HG03521 (cell line): ENCODE data around the gene P4HA2.

Experiments
- ATAC-seq: cut with Tn5 transposase; IDR thresholded peaks from one replicate; pipeline ENCODE4 v1.9.1; 2021; ENCODE audit warnings: mild to moderate bottlenecking, moderate library complexity; ENCODE audit not compliant: unreplicated experiment

P4HA2 gene

DNA sequence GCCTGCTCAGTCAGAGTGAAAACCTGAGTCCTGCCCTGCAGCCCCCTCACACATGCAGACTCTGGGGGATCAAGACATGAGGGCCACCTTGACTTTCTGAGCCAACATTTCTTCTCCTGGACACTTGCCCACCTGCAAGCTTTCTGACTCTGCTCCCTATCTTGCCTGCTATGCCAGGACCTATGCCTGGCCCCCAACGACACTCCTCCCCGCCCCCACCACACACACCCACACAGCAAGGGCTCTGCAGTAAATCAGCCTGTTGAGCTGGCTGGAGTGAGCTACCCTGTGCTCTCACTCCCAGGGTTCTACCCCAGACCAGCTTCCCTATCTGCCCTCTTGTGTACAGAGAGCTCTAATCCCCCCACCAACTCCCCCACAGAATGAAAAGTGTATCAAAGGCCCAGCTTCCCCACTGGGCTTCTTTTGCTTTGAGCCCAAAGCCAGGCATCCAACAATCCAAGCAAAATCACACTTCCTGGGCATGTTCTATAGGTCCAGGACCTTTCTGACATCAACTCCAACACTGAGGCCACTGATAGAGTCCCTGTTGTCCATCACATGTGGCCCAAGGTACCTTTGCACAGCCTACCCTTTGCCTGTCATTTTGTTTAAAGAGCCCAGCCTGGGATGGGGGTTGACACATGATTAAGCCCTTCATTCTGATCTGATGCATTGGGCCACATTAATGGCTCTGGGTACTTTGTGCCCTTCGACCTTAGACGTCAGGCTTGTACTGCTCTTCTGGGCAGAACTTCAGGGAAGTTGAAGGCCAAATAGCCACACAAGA, 37.1 kb upstream of the P4HA2 start:
- no peak for ATAC-seq

DNA sequence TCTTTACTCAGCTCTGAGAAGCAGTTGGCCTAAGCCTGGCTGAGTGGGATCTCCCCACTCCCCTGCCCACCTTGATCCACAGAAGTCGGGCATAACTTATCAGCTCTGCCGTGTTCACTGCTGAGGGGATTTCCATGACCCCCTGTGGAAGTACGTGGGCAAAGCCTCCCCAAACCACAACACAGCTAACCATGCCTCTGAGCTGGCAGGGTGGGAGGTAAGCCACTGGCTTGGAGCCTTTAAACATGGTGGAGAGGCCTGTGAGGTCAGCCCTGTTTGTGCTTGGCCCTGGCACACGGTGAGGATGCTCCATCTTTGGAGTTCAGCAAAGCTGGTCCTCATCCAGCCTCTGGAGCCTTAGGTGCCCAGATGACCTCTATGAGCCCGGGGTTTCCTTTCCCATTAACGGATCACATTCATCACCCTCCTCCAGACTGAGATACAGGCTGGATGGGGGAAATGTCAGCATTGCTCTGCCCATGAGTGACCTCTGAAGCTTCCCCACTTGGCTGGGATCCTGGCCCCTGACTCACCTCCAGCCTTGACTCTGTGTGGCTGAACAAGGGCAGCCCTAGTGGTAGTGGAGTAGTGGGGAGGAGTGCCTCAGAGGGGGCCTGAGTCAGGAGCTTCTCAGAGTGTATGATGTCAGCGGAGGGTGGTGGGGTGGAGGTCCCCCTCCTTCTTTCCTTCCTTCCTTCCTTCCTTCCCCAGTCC, 36.1 kb upstream of the P4HA2 start:
- no peak for ATAC-seq

DNA sequence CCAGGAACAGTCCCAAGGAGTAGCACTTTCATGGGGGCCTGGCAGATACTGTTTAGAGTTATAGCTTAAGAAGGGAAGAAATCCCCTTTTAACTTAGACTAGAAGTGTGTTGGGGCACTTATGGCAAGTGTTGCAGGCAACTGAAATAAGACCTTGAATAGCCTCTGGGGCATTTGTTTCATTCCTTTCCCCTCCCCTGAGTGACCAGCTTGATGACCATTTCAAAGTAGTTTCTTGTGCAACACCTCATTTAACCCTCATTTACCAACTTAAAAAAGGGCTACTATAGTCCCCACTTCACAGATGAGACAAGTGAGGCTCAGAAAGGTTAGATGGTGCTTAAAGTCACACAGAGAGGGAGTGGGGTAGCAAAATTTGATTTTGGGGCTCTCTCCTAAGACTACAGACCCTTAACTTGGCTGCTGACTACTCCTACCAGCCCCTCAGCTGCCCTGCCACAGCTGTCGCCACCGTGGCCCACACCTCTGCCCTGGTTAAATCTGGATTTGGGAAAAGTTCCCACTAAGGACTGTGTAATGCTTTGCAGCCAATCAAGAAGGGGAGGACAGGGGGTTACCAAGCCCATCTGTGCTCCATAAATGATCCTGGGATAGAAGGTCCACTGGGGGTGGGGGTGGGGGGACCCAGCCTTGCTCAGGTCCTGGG, 35.4 kb upstream of the P4HA2 start:
- no peak for ATAC-seq

DNA sequence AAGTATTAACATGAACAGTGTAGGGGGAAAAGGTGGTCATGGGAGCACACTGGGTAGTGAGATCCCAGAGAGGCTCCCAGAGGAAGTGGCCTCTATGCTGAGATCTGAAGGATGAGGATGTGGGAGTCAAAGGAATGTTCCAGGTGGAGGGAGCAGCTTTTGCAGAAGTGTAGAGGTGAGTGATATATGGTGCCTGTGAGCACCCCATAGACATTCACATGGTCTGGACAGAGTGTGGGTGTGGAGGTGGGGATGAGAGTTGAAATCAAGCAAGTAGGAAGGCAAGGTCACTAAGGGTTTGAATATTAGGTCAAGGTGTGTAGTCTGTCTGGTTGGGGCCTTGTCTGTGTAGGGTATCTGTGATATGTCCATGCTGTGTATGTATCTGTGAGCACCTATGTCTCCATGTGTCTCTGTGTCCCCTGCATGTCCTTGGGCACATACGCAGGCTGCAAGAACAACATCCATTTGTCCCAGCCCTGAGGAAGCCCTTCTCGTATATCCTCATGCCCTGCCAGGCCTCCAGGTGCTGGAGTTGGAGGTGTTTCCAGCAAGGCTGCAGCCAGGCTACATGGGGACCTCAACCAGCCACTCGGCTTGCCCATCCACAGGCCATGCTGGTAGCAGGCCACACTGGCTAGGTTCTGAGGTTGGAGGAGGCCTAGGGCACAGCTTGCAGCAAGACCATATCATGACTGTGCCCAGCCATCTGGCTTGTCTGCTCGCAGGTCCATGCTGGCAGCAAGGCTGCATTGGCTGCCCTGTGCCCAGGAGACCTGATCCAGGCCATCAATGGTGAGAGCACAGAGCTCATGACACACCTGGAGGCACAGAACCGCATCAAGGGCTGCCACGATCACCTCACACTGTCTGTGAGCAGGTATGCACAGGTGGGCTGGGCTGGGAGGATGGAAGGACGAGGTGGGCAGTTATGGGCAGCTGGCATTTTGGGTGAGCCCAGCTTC, 34.5 kb upstream of the P4HA2 start:
- no peak for ATAC-seq

DNA sequence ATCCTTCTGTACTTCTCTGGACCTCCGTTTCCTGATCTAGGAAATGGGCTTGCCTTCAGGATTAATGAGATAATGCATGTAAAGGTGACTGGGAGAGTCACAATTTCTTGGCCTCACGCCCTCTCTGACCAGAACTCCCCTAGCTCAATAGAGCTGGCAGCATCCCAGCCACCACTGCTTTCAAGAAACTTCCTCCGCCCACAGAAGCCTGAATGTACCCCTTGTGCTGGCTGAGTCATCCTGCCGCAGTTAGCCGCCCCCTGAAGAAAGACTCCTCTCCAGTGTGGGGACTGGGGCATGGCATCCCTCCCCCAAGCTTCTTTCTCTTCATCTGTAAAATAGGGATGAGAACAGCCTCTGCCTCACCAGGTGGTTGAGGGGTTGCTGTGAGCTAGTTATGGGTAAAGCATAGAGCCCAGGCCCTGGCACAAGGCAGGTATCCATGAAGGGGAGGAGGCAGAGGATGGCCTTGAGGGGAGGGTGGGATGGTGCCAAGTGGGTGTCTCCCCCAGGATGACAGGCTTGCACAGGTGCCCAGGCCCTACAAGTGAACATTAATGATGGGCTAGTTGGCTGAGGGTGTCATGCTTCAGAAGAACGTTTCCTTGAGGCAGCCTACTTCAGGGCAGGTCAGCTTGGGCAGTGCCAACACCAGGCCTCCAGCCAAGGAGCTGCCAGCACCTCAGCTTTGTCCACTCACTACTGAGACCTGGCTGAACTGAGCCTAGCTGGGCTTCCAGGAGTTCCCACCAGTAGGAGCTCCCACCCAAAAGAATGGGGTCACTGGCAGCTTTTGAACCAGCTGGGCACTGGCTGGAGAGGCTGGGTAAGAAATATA, 33.3 kb upstream of the P4HA2 start:
- ATAC-seq: no peak

DNA sequence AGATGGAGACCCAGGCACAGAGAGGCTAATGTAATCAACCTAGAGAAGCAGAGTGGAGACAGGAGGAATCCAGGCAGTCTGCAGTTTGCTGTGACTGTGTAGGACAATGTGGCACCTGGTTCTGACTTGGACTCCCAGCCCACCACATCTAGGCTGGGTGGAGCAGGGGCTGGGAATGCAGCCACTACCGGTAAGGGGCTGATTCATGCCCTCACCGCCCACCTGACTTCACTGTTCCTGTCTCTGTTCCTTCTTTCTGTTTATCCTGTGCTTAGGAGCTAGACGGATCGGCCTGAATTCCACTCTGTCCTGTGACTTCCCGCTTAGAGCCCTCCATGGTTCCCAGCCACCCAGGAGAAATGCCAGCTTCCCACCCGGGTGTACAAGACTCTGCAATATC, 32.4 kb upstream of the P4HA2 start:
- no peak for ATAC-seq

DNA sequence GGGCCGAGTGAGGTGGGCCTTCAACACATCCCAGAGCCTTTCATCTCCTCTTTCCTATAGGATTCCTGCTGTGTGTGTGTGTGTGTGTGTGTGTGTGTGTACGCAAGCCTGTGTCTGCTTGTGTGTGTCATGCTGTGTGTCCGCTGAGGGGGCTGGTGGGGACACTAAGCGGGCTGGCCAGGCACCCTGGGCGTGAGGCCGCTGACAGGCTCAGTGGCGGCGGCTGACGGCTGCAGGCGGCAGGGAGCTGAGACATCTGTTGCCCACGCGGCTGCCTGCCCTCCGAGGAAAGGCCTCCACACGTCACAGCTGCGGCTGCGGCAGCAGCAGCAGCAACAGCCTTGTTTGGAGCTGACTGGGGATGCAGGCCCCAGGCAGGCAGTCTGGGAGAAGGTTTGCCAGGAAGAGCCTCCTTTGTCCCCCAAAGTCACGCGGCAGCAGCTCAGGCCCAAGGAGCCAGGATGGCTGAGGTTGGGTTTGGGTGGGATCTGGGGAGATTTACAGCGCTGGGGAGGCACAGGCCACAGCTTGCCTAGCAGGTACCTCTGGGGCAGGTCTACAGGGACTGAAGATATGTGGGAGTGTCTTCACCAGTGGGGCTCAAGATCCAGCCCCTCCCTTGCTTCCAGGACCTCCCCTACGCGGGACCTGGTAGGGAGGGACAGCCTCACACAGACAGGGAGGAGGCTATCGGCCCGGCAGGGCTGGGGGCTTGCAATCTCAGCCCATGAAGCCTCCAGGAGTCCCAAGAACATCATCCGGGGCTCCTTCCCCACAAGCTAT, 31.6 kb upstream of the P4HA2 start:
- ATAC-seq: no peak

DNA sequence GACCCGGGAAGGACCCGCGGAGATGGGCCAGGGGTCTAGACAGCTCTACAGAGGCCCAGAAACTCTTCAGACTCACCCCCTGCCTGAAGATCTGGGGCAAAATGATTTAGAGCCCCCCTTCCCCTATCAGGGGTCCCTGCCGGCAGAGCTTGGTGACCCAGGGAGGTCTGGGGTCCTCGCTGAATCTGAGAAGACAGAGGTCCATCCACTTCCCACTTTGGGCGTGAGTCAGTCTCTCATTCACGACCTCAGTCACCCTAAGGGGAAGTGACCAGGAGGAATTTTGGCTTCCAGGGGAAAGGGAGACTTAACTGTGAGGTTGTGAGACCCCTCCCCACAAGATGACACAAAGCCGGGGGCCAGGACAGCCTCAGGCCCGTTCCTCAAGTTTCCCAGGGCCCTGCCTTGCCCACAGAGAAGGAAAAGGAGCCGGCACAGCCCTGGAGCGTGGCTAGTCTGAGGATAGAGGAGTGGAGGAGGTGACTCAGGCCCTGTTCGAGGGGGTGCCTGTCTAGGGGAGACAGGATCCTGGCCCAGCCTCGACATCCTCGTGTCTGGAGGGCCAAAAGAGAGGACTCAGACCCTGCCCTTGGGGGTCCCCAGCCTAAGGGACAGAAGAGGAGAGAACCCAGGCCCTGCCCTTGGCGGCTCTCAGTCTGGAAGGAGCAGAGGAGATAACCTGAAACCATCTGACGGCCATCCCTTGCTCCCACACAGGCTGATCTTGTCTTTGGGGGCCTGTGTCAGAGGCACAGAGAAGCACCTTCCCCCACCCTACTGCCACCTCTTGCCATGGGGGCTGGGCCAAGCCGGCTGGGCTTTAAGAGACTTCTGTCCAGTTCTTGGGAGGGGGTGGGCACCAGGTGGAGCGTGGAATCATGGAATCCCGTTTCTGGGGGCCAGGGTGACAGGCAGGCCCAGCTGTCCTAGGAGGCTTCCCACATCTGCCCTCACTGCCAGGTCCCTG, 30.7 kb upstream of the P4HA2 start:
- no peak for ATAC-seq

DNA sequence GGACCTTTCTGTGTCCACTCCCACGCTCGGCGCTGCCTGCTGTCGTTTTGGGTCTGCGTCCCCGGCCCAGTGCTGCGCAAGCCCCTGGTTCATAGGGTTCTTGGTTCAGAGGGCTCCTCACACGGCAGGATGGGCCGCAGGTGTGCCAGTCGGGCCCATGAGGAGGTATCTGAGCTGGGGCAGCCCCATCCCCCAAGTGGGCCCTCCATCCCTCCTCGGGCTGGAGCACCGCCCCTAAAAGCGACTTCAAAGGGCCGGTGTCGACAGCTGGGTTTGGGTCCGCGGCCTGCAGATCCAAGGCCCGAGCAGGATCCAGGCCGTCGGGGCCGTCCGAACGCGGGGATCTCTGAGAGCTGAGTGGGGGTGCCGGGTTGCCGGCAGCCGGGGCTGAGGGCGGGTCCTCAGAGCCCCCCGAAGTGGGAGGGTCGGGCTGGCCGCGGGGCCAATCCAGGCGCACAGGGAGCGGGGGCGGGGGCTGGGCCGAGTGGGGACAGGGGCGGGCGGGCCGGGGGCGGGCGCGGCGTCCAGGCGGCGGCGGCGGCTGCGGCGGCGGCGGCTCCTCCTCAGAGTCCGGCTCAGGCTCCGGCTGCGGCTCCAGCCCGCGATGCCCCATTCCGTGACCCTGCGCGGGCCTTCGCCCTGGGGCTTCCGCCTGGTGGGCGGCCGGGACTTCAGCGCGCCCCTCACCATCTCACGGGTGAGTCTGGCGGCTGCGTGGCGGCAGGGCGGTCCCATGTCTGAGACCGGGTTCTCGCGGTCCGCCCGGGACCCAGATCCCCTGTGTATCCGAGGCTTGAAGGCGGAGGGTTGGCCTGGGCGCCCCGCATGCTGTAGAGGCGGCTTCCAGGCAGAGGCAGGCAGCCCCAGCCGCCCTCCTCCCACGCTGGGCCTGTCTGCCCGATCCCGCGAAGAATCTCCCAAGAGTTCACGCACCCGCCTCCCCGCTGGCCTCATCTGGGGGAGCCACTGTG, 29.8 kb upstream of the P4HA2 start, which contains the start of gene PDLIM4:
Gene PDLIM4 (plus strand): TSS at position 566 of the 971 bp plus-strand sequence. CDS start 39 bp downstream, at position 605.
- ATAC-seq: no peak

DNA sequence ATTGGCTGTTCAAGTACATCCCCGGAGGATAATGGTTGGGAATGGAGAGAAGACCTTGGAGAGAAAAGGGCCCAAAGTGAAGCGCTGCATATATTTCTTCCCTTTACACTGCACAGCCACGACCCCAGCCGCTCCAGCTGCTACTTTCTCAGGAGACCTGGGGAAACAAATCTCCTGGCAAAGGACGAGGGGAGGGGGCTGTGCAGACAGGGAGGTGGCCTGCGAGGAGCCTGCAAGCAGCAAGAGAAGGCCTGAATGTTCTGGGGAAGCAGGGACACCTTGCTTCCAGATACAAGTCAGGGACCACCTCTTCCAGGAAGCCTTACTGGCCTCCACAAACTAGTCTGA, 29.1 kb upstream of the P4HA2 start:
- ATAC-seq: no peak

DNA sequence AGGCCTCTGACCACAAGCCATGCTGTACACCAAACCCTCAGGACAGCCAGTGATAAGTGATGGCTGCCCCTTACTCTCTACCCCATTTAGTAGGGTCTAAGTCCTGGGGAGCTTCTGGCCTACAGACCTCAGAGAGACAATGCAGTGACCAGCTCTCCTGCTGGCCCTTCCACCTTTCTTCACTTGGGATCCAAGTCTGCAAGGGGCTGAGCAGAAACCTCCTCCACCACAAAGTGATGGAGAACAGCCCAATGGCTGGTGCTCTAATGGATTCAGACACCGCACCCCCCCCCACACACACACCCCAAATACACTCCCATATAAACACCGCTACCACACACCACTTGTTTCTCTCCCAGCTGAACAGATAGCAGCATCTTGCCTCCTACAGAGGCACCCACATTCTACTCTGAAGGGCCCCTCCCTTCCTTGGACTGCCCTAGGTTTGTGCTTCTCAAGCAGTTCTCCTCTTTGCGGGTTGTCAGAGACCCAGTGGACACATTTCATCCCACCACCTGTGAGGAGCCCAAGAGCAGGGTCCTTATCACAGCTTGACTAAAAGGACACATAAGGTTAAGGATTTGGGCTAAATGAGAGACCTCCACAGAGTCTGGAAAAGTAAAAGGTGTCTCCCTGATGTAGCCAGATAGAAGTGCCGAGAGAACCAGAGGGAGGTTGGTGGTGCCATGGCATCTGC, 28.6 kb upstream of the P4HA2 start:
- no peak for ATAC-seq

DNA sequence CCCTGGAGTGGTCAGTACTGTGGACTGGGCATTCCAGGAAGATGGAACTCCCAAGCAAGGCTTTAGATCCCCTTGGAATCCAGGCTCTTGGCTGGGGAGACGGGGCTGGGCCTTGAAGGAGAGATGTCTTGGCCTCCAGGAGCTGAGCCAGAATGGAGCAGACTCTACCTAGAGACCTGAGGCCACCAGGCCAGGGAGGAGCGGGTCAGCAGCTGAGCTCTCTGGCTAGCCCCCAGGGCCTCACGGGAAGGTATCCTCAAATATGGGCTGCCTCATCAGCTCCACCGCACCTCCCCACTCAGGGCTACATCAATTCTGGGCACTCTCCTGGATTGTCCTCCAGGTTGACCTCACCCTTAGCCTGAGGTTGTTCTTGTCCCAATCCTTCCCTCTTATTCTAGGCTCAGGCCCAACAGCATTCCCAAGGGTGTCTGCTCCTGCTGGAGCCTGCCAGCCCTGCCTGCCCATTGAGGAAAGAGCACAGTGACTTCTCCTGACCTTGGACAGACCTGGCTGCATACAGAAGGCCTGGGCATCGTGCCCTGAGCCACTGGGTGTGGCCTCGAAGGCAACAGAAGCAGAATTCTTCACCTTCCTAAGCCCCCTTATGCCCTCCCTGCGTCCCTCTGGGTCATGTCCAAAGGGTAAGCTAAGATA, 26.8 kb upstream of the P4HA2 start:
- ATAC-seq: no peak

DNA sequence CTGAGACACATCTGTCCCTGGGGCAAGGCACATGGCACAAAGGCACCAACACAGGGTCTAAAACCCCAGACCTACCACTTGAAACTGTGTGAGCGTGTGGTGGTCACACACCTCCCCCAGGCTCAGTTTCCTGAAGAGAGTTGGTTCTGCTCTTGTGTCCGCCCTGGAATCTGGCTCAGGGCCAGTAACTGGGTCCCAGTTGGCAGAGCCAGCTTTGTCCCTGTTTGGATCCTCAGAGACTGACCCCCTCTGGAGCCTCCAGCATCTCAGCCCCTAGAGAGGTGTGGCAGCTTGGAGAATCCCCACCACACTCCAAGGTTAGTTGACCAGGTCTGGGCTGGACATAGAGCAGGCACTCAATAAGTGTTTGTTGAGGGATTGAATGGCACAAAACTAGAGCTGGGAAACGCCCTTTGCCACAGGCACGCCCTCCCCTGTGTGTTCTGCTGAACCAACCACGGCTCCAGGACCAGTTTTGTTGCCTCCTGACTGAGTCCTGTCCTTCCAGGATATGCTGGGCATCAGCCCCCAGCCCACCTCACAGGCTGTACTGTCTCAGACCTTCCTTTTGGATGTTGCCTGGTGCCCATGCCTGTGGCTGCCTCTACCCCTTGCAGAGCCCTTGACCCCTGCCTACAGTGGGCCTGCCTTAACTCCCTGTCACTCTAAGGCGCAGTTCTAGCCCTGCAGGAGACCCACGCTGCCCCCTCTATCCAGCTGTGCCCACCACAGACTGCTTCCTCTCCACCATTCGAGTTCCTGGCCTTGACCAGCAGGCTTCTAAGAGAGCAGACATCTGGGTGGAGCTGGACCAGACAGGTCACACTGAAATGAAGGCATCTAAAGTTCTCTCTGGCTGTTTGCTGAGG, 26.0 kb upstream of the P4HA2 start:
- no peak for ATAC-seq

DNA sequence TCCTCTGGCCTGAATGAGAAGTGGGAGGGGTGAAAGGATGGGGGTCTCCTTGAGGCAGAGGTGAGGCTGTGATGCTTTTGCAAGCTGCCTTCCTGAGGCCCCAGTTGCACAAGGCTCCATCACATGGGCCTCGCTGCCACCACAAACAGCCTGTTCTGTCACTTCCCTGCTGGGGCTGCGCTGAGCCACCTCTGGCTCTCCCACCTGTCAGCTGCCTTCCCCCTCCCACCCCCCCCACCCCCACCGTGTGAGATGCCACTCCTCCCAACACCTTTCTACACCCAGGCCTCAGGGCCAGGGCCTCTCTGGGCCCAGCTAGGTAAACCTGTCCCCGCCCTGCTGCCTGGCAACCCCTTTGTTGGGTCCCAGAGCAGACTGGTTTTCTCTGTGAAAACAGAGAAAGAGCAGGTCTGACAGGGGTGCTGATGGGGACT, 25.4 kb upstream of the P4HA2 start:
- no peak for ATAC-seq
